DND-41 (cell line): ENCODE results near the gene MRPL39.

Source experiments
- EZH2 ChIP-seq: IDR thresholded peaks from 3 replicates; pipeline ENCODE4 v1.6.1; 2012; ENCODE audit warnings: borderline replicate concordance, low read depth, mild to moderate bottlenecking, moderate library complexity, low read length, inconsistent platforms; ENCODE audit not compliant: severe bottlenecking
- TF ChIP-seq, protein P1 (sequence below): IDR thresholded peaks from 2 replicates; pipeline ENCODE4 v1.5.1; 2012; ENCODE audit warnings: borderline replicate concordance, low read length, moderate library complexity, mild to moderate bottlenecking; ENCODE audit not compliant: poor library complexity, severe bottlenecking; ENCODE audit errors: extremely low read depth

- TF ChIP-seq EZH2 = no peak
- TF ChIP-seq, protein P1, sequence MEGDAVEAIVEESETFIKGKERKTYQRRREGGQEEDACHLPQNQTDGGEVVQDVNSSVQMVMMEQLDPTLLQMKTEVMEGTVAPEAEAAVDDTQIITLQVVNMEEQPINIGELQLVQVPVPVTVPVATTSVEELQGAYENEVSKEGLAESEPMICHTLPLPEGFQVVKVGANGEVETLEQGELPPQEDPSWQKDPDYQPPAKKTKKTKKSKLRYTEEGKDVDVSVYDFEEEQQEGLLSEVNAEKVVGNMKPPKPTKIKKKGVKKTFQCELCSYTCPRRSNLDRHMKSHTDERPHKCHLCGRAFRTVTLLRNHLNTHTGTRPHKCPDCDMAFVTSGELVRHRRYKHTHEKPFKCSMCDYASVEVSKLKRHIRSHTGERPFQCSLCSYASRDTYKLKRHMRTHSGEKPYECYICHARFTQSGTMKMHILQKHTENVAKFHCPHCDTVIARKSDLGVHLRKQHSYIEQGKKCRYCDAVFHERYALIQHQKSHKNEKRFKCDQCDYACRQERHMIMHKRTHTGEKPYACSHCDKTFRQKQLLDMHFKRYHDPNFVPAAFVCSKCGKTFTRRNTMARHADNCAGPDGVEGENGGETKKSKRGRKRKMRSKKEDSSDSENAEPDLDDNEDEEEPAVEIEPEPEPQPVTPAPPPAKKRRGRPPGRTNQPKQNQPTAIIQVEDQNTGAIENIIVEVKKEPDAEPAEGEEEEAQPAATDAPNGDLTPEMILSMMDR = no peak
These were observed 50.1 kb downstream of the MRPL39 start for GRCh38 chr21:25557180-25557579.
